Stromal cell of bone marrow (primary cell): Measurements from ENCODE around the gene NFYA.

Experiments used
- DNase-seq: peaks from one replicate; pipeline ENCODE4 v3.0.0-alpha.2; 2012; ENCODE audit warnings: low read depth

NFYA gene

GRCh38 chr6:41046084-41046483 is 26.7 kb upstream of the NFYA start:
- DNase-seq, result no peak

- DNase-seq, result no peak
Measured at GRCh38 chr6:41047306-41047705, 25.5 kb upstream of the NFYA start.

- no peak for DNase-seq
Measured at GRCh38 chr6:41047745-41048732, 24.7 kb upstream of the NFYA start.

- no peak for DNase-seq
Measured at GRCh38 chr6:41049521-41049920, 23.3 kb upstream of the NFYA start.

GRCh38 chr6:41049955-41050354 is 22.8 kb upstream of the NFYA start:
- no peak for DNase-seq

- DNase-seq, result no peak
Measured at GRCh38 chr6:41050536-41050935, 22.2 kb upstream of the NFYA start.

GRCh38 chr6:41051873-41052272 is 20.9 kb upstream of the NFYA start:
- DNase-seq, result no peak

GRCh38 chr6:41053041-41053440 is 19.7 kb upstream of the NFYA start, which contains the start of gene APOBEC2:
APOBEC2 (plus strand) TSS chr6:41053202; CDS start chr6:41053348, 146 bp downstream.
- DNase-seq, result no peak

- no peak for DNase-seq
Measured at GRCh38 chr6:41054511-41054910, 18.3 kb upstream of the NFYA start.

GRCh38 chr6:41055149-41055548 is 17.6 kb upstream of the NFYA start:
- no peak for DNase-seq

GRCh38 chr6:41056768-41057490 is 15.8 kb upstream of the NFYA start:
- DNase-seq, result no peak

- DNase-seq, result no peak
Measured at GRCh38 chr6:41058783-41059181, 14.0 kb upstream of the NFYA start.

- DNase-seq, result no peak
Measured at GRCh38 chr6:41059556-41059955, 13.2 kb upstream of the NFYA start.

GRCh38 chr6:41061196-41061726 is 11.5 kb upstream of the NFYA start:
- DNase-seq, result no peak

- DNase-seq, result no peak
Measured at GRCh38 chr6:41062056-41062455, 10.7 kb upstream of the NFYA start.

- DNase-seq, result no peak
Measured at GRCh38 chr6:41063884-41064285, 8.9 kb upstream of the NFYA start.

- DNase-seq, result no peak
Measured at GRCh38 chr6:41064841-41065240, 7.9 kb upstream of the NFYA start.

- DNase-seq, result no peak
Measured at GRCh38 chr6:41065550-41066026, 7.2 kb upstream of the NFYA start.

GRCh38 chr6:41066867-41067304 is 5.9 kb upstream of the NFYA start:
- peak; percentile 51 for DNase-seq

GRCh38 chr6:41071501-41071922 is 1.3 kb upstream of the NFYA start:
- no peak for DNase-seq

- peak; percentile 98 for DNase-seq
Measured at GRCh38 chr6:41071923-41072835, 595 bp upstream of the NFYA start, which contains the start of gene OARD1. OARD1 (minus strand) TSS chr6:41072356; CDS start chr6:41071634, 722 bp downstream.
